Fibroblast of lung (primary cell): Measurements from ENCODE around the gene GALNT11.

Source experiments
- EZH2 ChIP-seq: IDR thresholded peaks from 2 replicates; pipeline ENCODE4 v1.5.1; 2012; ENCODE audit warnings: low read length, control low read depth, mild to moderate bottlenecking; ENCODE audit errors: missing control alignments
- TF ChIP-seq, protein P1 (sequence below), 2 donors: IDR thresholded peaks in 1 of 2; conservative IDR thresholded peaks in 1 of 2; 1 replicate in 1 of 2; 2 replicates in 1 of 2; pipeline ENCODE4 v1.5.1; 2011 to 2012; ENCODE audit warnings: low read length in 2 of 2, control low read depth in 1 of 2, inconsistent platforms in 1 of 2, low read depth in 1 of 2, mild to moderate bottlenecking in 1 of 2

DNA sequence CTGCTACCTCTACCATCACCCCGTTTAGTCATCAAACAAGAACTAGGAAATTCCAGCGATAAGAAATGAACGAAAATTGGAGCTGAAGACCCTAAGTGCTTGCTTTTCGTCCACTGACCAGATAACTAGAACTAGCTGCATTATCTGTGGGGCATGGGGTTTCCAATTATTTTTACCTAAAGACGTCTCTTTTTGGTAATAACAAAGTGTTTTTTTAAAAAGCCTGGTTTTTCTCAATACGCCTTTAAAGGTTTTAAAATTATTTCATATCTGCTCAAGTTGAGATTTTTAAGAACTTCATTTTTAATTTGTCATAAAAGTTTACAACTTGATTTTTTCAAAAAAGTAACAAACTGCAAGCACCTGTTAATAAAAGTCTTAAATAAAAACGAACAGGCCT, 104.2 kb downstream of the GALNT11 start:
- no peak for TF ChIP-seq EZH2
- TF ChIP-seq, protein P1, sequence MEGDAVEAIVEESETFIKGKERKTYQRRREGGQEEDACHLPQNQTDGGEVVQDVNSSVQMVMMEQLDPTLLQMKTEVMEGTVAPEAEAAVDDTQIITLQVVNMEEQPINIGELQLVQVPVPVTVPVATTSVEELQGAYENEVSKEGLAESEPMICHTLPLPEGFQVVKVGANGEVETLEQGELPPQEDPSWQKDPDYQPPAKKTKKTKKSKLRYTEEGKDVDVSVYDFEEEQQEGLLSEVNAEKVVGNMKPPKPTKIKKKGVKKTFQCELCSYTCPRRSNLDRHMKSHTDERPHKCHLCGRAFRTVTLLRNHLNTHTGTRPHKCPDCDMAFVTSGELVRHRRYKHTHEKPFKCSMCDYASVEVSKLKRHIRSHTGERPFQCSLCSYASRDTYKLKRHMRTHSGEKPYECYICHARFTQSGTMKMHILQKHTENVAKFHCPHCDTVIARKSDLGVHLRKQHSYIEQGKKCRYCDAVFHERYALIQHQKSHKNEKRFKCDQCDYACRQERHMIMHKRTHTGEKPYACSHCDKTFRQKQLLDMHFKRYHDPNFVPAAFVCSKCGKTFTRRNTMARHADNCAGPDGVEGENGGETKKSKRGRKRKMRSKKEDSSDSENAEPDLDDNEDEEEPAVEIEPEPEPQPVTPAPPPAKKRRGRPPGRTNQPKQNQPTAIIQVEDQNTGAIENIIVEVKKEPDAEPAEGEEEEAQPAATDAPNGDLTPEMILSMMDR (conservative IDR thresholded peaks at IDR 0.05 in 1 of 2, IDR thresholded peaks at IDR 0.05 in 1 of 2; ENCODE audit: low read depth in 1 of 2, low read length in 2 of 2): no peak
